GM08714 (cell line): Measurements from ENCODE around the gene LAMA1.
"Not testable (repeated sequence)": the region's sequence is repeated elsewhere in the genome, so short reads cannot be mapped to it uniquely, and the experiment has no call there.

Experiments
- H3K4me3 ChIP-seq: fragments of 200-500 bp; sonication (Bioruptor generic); 2 replicates; pipeline ENCODE4 v1.5.1; 2014; ENCODE audit warnings: mild to moderate bottlenecking, low read length, inconsistent platforms
- ZNF274 ChIP-seq: IDR thresholded peaks from 2 replicates; pipeline ENCODE4 v1.6.1; 2012; ENCODE audit warnings: mild to moderate bottlenecking, low read depth, low read length

Gene LAMA1

DNA sequence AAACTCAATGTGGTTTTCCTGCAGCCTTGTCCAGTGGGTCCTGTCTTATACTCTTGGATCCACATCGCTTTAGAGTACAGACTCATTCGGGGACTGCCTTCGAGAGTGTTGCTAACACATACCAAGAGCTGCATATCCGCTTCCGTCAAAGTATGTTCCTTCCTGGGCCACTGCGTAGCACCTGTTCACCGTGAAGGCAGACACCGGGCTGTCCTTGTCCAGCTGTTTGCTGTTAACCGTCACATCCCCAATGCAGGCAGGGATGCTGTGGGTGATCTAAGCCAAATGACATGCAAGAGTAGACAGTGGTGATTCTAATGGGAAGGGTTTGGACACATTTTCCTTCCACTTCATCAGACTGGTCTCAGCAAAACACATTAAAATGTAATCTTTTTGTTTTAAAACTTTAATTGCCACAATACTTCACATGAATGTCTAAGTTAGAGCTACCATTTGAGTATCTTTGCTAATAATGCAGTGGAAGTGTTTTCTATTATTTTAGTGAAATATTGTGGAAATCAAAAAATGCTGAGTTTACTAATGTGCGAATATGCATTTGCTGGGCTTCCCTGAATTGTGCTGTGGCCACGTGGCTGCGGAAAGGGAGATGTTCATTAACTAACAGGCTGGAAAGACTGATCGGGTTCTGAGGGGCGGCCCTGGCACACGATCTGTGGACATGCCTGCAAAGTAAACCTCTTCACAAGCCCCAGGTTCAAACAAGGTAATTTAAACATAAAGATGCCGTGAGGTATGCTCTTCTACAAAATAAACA lies 169.1 kb downstream of the LAMA1 start:
- no peak overlapping the region for H3K4me3 ChIP-seq

DNA sequence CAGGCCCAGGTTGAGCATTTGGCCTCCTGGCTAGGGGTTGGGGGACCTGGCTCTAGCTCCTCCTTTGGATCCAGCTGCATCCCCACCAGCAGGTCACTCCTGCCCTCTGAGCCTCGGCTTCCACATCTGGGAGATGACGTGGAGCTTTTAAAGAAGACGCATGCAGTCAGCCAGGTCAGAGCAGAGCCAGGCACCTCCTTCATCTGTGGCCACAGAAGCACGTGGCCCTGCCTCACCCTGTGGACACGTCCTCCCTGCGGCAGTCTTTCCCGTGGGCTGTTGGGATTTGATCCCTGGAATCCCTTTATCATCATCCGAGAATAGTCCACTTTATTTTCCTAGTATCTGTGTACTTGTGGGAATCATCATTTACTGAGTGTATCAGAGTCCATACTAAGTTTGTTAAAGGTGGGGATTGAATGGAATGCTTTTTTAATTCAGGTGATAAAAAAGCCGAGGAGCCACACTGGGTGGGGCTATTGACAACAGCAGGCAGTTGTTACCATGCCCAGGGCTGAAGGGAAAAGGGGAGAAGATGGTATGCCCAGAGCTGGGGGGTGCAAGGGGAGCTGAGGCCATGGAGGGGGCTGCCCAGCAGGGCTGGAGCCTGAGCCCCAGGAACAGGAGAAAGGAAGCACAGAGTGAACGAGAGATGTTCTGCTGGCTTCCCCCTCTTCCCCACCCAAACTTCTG lies 170.1 kb downstream of the LAMA1 start:
- TF ChIP-seq ZNF274, result no peak

More for the DNA sequence above, 169.1 kb downstream of the LAMA1 start:
- TF ChIP-seq ZNF274, result no peak

DNA sequence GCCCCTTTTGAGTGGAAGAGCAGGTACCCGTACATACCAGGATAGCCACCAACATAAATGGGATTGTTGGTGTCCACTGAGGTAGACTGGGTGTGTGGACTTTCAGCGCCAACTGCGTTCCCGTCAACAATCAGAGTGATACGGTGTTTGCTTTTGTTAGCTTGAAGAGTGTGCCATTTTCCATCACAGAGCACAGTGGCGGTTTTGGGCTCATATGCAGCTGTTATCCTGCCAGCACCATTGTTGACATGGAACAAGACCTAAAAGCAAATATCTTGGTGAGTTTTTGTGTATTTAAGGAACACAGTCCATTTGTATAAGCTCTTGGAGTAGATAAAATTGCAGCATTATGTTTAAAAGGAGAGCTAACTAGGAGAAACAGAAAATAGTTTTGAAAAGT lies 174.5 kb downstream of the LAMA1 start:
- TF ChIP-seq ZNF274, result no peak
- H3K4me3 ChIP-seq, result no peak overlapping the region

More for the DNA sequence above, 170.1 kb downstream of the LAMA1 start:
- H3K4me3 ChIP-seq, result no peak overlapping the region

DNA sequence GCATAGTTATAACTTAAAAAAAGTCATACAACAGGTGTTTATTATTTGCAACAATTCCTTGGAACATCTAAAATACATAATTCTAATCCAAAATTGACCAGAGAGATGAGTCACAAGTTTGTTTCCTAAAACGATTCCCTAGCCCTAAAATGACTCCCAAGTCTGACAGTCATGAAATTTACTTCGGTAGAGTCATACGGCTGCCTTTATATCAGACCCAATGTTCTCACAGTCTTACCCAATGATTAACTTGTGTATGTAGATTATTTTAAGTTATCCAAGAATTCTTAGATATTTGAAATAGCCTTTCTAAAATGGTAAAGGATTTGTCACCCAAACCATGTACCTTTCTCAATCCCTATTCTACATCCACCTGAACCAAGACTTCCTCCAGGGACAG lies 174.9 kb downstream of the LAMA1 start:
- no peak overlapping the region for H3K4me3 ChIP-seq
- no peak for TF ChIP-seq ZNF274

DNA sequence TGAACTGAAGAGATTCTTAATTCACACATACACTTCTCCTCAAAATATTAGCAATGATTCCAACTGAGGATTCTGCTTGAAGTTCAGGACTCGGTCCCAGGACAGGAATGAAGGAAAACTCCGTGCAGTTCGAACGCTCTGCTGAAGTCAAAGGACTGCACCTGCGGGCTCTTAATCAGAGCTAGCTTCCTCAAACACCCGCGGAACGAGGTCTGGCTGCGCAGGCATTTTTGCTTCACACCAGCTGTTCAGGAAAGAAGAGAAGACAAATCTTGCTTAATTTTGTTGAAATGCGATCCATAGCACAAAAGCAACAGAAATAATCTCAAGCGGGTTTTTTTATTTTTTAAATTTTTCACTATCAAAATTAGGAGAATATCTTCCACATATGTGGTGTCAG lies 175.6 kb downstream of the LAMA1 start:
- TF ChIP-seq ZNF274, result no peak
- H3K4me3 ChIP-seq, result no peak overlapping the region

DNA sequence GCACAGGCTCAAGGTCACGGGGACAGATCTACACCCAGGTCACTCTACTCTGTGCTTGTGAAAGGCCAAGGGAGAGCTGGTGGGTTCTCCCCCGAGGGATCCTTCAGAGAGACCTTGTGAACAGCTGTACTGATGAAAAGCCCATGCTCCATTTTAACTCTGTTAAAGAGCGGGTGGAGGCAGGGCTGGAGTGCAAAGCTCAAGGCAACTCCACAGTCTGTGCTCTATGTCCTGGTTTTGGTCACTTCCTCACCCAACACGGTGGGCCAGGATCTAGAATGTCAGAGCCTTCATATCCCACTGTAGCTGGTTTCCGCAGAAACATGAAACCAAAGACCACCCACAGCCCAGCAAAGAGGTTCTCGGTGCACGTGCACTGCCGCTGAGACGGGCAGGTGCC lies 177.1 kb downstream of the LAMA1 start:
- no peak overlapping the region for H3K4me3 ChIP-seq
- no peak for TF ChIP-seq ZNF274

DNA sequence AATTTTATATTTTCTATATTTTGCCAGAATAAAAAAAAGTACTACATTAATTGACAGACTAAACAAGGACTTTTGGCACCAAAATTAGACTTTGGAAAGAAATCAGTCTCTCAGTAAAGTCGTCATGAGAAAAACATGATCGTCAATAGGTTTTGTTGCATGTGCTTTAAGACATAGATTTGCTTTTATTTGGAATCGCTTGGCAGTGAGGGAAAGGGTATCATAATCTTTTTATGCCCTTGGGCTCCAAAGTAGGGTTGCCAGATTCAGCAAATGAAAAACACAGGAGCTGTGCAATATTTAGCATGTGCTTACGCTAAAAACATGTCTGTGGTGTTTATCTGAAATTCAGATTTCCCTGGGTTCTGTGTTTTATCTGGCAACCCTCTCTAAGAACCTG lies 177.6 kb downstream of the LAMA1 start:
- TF ChIP-seq ZNF274, result no peak
- no peak overlapping the region for H3K4me3 ChIP-seq

DNA sequence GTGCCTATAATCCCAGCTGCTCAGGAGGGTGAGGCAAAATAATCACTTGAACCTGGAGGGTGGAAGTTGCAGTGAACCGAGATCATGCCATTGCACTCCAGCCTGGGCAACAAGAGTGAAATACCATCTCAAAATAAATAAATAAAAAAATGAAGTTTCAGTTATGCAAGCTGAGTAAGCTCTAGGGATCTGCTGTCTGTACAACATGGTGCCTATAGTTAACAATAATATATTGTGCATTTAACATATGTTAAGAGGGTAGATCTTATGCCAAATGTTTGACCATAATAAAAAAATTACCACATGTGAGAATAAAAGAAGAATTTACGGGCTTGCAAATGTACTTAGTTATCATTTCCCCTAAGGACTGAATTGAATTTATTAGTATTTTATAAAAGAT lies 179.2 kb downstream of the LAMA1 start:
- not testable (repeated sequence) for H3K4me3 ChIP-seq

DNA sequence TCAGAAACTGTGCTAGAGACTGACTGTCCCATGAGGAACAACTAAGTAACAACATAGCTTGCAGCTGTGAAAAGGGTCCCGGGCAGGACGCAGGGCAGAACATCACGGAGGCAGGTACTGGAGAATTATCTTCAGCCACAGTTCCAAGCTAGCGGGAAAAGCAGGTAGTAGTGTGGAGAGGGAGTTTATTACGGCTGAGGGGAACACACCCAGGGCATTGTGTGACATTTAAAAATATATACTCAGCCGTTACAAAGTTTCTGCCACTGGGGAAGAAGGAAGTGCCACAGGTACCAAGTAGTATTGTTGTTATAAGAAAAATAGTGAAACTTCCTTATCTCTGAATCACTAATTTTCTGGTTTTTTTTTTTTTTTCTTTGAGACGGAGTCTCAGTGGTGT lies 179.6 kb downstream of the LAMA1 start:
- H3K4me3 ChIP-seq, result no peak overlapping the region
- TF ChIP-seq ZNF274, result no peak

DNA sequence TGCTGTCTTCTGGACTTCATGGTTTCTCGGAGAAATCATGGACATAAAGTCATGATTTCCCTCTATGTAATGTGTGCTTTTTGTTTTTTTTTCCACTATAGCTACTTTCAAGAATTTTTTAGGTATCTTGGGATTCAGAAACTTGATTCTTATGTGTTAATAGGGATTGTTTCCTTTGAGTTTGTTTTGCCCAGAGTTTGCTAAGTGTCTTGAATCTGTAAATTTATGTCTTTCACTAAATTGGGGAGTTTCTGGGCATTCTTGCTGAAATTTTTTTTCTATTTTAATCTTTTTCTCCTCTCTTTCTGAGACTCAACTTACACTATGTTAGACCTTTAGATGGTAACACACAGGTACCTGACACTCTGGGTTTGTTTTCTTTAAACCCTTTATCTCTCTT lies 182.7 kb downstream of the LAMA1 start:
- H3K4me3 ChIP-seq, result no peak overlapping the region
- no peak for TF ChIP-seq ZNF274

DNA sequence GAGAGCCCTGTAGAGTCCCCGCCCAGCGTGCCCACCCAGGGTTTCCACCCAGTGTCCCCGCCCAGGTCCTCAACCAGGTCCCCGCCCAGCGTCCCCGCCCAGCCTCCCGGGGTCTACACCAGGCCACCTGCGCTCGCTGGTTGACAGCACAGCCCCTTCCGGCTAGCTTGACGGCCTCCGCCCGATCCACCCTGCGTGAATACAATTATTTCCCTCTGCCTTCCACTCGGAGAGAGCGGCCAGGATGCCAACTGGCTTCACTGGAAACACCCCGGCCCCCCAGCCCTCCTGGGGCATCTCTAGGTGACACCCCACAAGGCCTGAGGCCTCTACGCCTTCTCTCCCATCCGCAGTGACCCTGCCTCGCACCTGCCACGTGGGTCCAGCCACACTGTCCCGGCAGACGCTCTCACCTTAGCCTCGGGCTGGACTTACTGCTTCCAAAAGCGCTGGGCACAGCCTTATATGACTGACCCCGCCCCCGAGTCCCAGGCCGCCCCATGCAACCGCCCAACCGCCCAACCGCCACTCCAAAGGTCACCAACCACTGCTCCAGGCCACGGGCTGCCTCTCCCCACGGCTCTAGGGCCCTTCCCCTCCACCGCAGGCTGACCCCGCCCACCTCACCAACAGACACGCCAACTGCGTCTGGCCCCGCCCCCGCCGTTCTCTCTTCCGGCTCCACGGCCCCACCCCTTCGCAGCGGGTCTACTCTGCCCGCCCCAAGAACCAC lies 188.1 kb downstream of the LAMA1 start:
- no peak for TF ChIP-seq ZNF274
- H3K4me3 ChIP-seq, result no peak overlapping the region

DNA sequence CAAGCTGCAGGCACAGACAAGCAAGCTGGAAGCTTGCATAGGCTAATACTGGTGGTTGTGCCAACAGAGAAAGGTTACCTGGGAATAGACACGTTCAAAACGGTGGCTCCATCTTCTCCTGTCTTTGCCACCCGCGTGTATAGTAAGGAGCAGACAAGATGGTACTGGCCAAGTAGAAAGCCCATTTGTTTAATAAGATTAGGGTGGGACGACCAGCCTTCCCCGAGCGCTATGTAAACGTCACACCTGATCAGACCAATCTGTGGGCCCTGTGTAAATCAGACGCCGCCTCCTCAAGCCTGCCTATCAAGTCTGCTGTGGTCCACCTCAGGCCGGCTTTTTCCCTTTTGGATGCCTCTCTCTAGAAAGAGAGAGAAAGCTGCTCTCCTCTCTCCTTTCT lies 189.2 kb downstream of the LAMA1 start:
- TF ChIP-seq ZNF274, result no peak
- no peak overlapping the region for H3K4me3 ChIP-seq

DNA sequence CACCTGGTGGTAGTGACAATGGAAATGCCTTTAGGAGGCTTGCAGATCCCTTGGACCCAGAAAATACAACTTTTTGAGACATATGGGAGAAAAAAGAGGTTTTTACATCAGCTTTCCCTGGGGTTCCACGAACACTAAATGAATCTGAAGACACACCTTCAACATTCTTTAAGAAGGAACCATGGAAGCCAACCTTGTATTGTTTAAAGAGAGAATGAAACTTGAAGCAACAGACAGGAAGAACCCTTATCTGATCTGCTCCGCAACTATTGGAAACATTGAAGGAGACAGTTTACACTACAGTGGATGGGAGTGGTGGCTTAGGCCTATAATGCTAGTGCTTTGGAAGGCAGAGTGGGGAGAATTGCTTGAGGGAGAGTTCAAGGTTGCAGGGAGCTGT lies 190.4 kb downstream of the LAMA1 start:
- no peak for TF ChIP-seq ZNF274
- H3K4me3 ChIP-seq, result no peak overlapping the region

DNA sequence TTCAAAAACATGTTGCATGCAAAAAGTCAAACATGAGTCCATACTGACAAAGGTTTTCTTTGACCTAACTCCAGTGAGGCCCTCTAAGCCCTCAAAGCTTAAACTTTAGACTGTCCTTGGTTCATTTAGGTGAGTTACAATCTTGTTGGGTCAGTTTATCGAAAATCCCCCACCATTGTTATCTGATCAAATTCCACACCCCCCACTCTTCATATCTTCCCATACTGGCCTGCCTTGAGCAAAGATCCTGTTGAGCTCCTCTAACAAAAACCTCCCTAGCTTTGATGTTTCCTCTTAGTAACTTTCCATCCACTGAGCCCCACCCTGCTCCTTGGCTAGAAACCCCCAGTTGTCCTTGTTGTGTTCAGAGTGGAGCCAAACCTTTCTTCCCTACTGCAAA lies 194.4 kb downstream of the LAMA1 start:
- no peak overlapping the region for H3K4me3 ChIP-seq
- no peak for TF ChIP-seq ZNF274

DNA sequence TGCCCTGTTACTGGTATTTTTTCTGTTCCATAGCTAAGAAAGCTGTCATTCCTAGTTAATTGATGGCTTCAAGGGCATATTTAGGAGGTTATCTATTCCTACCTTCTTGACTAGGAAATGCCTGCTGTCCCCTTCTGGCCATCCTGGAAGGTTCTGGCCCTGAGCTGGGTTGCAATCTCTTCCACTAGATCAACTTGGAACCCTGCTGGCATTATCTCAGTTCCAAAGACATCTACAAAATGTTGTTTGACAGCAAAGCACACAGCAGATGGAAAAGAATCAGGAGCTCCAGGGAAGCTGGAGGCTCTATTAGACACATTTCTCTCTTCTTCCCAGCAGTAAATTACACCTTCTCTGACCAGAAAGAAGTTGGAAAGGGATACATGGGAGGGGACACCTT lies 196.0 kb downstream of the LAMA1 start:
- no peak for TF ChIP-seq ZNF274
- H3K4me3 ChIP-seq, result no peak overlapping the region
